ENCODE data around the gene PDZD4.

The PDZD4 gene

DNA sequence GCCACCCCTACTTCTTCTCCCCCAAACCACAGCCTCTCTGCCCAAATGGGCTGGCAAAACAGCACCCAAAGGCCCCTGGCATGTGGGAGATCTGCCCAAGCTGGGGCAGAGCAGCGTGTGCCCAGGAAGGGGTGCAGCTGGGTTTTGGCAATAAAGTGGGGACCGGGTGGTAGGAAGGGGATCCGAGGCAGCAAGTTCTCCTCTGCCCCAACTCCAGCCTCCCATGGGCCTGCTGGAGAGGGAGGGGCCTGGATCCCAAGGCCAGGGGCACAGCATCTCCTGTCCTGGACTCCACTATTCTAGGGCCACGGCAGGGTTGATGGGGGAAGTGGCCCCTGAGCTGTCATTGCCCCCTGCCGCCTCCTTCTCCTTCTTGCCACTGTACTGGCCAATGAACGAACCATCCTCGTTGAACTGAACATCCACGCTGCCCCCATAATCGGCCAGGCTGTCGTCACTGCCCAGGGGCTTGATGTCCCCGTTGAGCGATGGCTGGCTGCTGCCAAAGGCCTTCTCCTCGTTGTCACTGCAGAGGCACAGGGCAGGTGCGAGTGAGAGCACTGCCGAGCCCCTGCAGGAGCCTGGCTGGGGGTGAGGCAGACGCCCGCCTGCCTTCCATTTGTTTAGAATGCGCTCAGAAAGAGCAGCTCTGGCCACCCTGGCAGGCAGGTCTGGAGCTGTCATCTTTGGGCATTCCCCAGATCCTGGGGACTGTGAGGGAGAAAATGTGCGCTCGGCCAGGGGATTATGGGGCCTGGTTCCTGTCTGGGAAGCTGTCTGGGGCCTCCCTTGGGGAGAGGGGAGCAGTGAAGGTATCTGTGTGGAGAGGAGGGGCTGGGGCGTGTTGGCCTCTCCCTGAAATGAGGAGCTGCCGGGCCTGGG lies 32.3 kb upstream of the PDZD4 start:
- Histone ChIP-seq H3K4me1 (no peaks in the 10 kb centered on the region), H2AFZ (no peak overlapping the region), H3K4me3 (ENCODE audit: low read depth, low read length) (no peak overlapping the region), H3K4me2 (ENCODE audit: low read length) (no peak overlapping the region), H3K9ac (no peak overlapping the region), H3K79me2 (no peaks in the 10 kb centered on the region), H3K27me3 (ENCODE audit: control insufficient read depth, insufficient read depth, low read length) (no peaks in the 10 kb centered on the region), H3K27ac (no peak overlapping the region), H3K9me3 (ENCODE audit: control insufficient read depth, low read length) (no peaks in the 10 kb centered on the region), H3K36me3 (ENCODE audit: control insufficient read depth, insufficient read depth, low read length) (no peaks in the 10 kb centered on the region)
- TF ChIP-seq, protein P1, sequence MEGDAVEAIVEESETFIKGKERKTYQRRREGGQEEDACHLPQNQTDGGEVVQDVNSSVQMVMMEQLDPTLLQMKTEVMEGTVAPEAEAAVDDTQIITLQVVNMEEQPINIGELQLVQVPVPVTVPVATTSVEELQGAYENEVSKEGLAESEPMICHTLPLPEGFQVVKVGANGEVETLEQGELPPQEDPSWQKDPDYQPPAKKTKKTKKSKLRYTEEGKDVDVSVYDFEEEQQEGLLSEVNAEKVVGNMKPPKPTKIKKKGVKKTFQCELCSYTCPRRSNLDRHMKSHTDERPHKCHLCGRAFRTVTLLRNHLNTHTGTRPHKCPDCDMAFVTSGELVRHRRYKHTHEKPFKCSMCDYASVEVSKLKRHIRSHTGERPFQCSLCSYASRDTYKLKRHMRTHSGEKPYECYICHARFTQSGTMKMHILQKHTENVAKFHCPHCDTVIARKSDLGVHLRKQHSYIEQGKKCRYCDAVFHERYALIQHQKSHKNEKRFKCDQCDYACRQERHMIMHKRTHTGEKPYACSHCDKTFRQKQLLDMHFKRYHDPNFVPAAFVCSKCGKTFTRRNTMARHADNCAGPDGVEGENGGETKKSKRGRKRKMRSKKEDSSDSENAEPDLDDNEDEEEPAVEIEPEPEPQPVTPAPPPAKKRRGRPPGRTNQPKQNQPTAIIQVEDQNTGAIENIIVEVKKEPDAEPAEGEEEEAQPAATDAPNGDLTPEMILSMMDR (IDR thresholded peaks at IDR 0.05): no peak

DNA sequence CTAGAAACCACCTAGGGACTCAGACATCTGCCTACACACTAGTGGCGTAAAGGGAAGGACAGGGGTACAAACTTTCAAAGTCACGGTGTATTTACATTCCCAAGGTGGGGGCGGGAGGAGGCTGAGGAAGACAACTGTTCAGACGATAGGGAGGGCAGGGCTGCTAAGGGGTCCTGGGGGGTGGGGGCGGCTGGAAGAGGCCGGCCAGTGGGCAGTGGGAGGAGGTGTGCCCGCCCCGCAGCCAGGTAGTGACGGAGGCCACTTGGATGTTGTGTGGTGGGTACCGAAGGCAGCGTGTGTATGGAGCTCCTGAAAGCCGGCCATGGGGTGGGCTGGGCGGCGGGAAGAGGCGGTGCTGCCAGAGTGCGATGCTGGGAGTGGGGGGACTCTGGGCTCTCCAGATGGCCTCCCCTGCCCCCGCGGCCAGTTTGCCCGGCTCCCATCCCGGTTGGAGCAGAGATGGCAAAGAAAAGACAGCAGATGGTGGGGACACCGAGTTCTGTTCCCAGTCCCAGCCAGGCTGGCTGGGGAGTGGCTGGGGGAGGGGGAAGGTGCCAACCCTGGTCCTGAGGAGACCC lies 31.5 kb upstream of the PDZD4 start:
- H3K4me2 ChIP-seq (ENCODE audit: low read length): no peak overlapping the region
- H3K79me2 ChIP-seq: no peaks in the 10 kb centered on the region
- TF ChIP-seq, protein P1 (IDR thresholded peaks at IDR 0.05): no peak
- H3K36me3 ChIP-seq (ENCODE audit: control insufficient read depth, insufficient read depth, low read length): no peaks in the 10 kb centered on the region
- no peaks in the 10 kb centered on the region for H3K4me1 ChIP-seq
- H3K27me3 ChIP-seq (ENCODE audit: control insufficient read depth, insufficient read depth, low read length): no peaks in the 10 kb centered on the region
- no peak overlapping the region for H2AFZ ChIP-seq
- no peak overlapping the region for H3K27ac ChIP-seq
- no peak overlapping the region for H3K4me3 ChIP-seq (ENCODE audit: low read depth, low read length)
- no peak overlapping the region for H3K9ac ChIP-seq
- no peaks in the 10 kb centered on the region for H3K9me3 ChIP-seq (ENCODE audit: control insufficient read depth, low read length)

DNA sequence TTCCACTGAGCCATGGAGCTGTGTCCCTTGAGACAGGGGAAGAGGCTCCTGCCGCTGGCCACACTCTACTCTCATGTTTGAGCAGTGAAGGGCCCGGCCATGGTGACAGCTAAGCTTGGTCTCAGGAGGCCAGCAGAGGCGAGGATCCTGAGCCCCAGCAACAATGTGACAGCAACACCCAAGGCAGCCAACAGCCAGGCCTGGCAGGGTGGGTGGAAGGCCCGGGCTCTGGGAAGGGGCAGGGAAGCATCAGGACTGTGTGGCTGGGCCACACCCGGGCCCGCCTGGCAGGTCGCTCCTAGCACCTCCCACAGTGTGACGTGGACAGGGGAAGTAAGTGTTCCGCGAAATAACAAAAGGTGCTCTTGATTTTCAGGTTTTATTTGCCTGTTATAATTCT lies 30.8 kb upstream of the PDZD4 start:
- H3K27me3 ChIP-seq (ENCODE audit: control insufficient read depth, insufficient read depth, low read length): no peaks in the 10 kb centered on the region

DNA sequence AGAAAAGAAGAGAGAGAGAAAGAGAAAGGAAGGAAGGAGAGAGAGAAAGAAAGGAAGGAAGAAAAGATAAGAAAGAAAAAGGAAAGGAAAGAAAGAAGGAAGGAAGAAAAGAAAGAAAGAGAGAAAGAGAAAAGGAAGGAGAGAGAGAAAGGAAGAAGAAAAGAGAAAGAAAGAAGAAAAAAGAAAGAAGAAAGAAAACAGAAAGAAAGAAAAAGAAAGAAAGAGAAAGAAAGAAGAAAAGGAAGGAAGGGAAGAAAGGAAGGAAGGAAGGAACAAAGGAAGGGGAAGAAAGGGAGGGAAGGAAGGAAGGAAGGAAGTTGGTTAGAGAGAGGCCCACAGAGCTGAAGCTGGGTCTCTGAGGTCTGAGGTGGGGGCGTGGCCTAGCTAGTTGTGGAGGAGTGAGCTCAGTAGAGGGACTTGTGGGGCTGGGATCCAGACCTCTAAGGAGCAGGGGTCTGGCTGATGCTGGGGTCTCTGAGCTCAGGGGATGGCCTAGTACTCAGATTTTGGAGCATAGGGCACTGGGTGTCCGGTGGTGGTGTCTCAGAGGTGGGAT lies 27.1 kb upstream of the PDZD4 start:
- Histone ChIP-seq H3K79me2 (no peaks in the 10 kb centered on the region), H3K4me1 (no peaks in the 10 kb centered on the region), H3K4me3 (ENCODE audit: low read depth, low read length) (no peak overlapping the region), H3K27me3 (ENCODE audit: control insufficient read depth, insufficient read depth, low read length) (no peaks in the 10 kb centered on the region), H3K4me2 (ENCODE audit: low read length) (no peak overlapping the region), H3K9me3 (ENCODE audit: control insufficient read depth, low read length) (no peaks in the 10 kb centered on the region), H3K27ac (no peak overlapping the region), H3K9ac (no peak overlapping the region), H2AFZ (no peak overlapping the region), H3K36me3 (ENCODE audit: control insufficient read depth, insufficient read depth, low read length) (no peaks in the 10 kb centered on the region)
- TF ChIP-seq, protein P1 (IDR thresholded peaks at IDR 0.05): no peak

More for the DNA sequence above, 30.8 kb upstream of the PDZD4 start:
- H3K4me2 ChIP-seq (ENCODE audit: low read length): no peak overlapping the region
- no peaks in the 10 kb centered on the region for H3K9me3 ChIP-seq (ENCODE audit: control insufficient read depth, low read length)
- no peak overlapping the region for H3K4me3 ChIP-seq (ENCODE audit: low read depth, low read length)
- no peaks in the 10 kb centered on the region for H3K79me2 ChIP-seq
- TF ChIP-seq, protein P1 (IDR thresholded peaks at IDR 0.05): no peak
- no peaks in the 10 kb centered on the region for H3K4me1 ChIP-seq
- no peak overlapping the region for H2AFZ ChIP-seq
- no peak overlapping the region for H3K27ac ChIP-seq
- H3K9ac ChIP-seq: no peak overlapping the region
- no peaks in the 10 kb centered on the region for H3K36me3 ChIP-seq (ENCODE audit: control insufficient read depth, insufficient read depth, low read length)
